OCI-LY7 (cell line): ENCODE data around the gene PLXNB2.

Source experiments
- CTCF ChIP-seq: fragments of 200-600 bp; sonication (generic); conservative IDR thresholded peaks from 2 replicates; pipeline ENCODE4 v1.5.1; 2014; ENCODE audit warnings: mild to moderate bottlenecking, antibody characterized with exemption, low read length, moderate library complexity, mixed read lengths
- EZH2phosphoT487 ChIP-seq: fragments of 200-600 bp; sonication (generic); IDR thresholded peaks from 2 replicates; pipeline ENCODE4 v1.6.1; 2018; ENCODE audit warnings: low read depth, borderline replicate concordance, mild to moderate bottlenecking, mixed run types, antibody characterized with exemption, low read length, moderate library complexity, mixed read lengths

- TF ChIP-seq CTCF (no peak), EZH2phosphoT487 (no peak)
These were observed 20.2 kb upstream of the PLXNB2 start for GRCh38 chr22:50327711-50328019.
